ENCODE results near the gene IGLL1.
"Not testable (repeated sequence)": the region's sequence is repeated elsewhere in the genome, so short reads cannot be mapped to it uniquely, and the experiment has no call there.

IGLL1 gene

DNA sequence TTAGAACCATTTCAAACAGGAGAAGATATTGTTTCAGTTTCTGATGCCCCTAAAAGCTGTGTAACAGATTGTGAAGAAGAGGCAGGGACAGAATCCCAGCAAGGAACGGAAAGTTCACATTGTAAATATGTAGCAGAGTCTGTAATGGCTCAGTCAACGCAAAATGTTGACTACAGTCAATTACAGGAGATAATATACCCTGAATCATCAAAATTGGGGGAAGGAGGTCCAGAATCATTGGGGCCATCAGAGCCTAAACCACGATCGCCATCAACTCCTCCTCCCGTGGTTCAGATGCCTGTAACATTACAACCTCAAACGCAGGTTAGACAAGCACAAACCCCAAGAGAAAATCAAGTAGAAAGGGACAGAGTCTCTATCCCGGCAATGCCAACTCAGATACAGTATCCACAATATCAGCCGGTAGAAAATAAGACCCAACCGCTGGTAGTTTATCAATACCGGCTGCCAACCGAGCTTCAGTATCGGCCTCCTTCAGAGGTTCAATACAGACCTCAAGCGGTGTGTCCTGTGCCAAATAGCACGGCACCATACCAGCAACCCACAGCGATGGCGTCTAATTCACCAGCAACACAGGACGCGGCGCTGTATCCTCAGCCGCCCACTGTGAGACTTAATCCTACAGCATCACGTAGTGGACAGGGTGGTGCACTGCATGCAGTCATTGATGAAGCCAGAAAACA, 40.8 kb downstream of the IGLL1 start:
- peak; percentile 93 for DNase-seq

DNA sequence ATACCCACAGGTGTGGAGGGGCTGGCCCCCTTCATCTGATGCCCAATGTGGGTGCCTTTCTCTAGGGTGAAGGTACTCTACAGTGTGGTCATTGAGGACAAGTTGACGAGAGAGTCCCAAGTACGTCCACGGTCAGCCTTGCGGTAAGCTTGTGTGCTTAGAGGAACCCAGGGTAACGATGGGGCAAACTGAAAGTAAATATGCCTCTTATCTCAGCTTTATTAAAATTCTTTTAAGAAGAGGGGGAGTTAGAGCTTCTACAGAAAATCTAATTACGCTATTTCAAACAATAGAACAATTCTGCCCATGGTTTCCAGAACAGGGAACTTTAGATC, 41.4 kb downstream of the IGLL1 start:
- DNase-seq, result not testable (repeated sequence)

DNA sequence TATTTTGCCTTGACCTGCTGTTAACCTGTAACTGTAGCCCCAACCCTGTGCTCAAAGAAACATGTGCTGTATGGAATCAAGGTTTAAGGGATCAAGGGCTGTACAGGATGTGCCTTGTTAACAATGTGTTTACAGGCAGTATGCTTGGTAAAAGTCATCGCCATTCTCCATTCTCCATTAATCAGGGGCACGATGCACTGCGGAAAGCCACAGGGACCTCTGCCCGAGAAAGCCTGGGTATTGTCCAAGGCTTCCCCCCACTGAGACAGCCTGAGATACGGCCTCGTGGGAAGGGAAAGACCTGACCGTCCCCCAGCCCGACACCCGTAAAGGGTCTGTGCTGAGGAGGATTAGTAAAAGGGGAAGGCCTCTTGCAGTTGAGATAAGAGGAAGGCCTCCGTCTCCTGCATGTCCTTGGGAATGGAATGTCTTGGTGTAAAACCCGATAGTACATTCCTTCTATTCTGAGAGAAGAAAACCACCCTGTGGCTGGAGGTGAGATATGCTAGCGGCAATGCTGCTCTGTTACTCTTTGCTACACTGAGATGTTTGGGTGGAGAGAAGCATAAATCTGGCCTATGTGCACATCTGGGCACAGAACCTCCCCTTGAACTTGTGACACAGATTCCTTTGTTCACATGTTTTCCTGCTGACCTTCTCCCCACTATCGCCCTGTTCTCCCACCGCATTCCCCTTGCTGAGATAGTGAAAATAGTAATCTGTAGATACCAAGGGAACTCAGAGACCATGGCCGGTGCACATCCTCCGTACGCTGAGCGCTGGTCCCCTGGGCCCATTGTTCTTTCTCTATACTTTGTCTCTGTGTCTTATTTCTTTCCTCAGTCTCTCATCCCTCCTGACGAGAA, 42.0 kb downstream of the IGLL1 start:
- DNase-seq, result not testable (repeated sequence)

DNA sequence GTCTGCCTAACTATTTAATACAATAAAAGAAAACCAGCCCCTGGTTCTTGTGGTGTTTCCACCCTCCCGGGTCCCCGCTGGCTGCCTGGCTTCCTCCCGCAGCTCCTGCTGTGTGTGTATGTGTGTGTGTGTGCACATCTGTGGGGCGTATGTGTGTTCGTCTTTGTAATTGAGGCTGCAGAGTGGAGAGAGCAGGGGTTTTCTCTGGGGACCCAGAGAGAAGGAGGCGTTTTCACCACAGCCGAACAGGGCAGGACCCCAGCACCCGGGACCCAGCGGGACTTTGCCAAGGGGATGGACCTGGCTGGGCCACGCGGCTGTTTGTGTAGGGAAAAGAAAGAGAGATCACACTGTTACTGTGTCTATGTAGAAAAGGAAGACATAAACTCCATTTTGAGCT, 42.7 kb downstream of the IGLL1 start:
- DNase-seq, result no peak

DNA sequence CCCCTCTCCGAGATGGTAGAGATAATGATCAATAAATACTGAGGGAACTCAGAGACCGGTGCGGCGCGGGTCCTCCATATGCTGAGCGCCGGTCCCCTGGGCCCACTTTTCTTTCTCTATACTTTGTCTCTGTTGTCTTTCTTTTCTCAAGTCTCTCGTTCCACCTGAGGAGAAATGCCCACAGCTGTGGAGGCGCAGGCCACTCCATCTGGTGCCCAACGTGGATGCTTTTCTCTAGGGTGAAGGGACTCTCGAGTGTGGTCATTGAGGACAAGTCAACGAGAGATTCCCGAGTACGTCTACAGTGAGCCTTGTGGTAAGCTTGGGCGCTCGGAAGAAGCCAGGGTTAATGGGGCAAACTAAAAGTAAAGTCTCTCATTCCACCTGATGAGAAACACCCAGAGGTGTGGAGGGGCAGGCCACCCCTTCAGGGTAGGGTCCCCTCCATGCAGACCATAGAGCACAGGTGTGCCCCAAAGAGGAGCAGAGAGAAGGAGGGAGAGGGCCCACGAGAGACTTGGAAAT, 43.2 kb downstream of the IGLL1 start:
- DNase-seq, result no peak

DNA sequence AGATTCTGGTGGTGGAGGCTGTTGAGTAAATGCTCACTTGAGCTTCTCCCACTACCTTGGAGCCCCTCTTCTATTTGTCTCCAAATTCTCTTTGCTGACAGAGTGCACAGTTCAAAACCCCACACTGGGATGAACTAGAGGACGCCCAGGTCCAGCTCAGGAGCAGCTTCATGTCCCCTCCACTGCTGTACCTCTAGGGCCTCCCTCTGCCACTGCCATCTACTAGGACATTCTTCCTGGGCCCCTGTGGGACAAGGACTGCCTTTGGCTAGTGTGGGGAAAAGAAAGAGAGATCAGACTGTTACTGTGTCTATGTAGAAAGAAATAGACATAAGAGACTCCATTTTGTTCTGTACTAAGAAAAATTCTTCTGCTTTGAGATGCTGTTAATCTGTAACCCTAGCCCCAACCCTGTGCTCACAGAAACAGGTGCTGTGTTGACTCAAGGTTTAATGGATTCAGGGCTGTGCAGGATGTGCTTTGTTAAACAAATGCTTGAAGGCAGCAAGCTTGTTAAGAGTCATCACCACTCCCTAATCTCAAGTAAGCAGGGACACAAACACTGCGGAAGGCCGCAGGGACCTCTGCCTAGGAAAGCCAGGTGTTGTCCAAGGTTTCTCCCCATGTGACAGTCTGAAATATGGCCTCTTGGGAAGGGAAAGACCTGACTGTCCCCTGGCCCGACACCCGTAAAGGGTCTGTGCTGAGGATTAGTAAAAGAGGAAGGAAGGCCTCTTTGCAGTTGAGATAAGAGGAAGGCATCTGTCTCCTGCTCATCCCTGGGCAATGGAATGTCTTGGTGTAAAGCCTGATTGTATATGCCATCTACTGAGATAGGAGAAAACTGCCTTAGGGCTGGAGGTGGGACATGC, 44.1 kb downstream of the IGLL1 start:
- peak; percentile 49 for DNase-seq

DNA sequence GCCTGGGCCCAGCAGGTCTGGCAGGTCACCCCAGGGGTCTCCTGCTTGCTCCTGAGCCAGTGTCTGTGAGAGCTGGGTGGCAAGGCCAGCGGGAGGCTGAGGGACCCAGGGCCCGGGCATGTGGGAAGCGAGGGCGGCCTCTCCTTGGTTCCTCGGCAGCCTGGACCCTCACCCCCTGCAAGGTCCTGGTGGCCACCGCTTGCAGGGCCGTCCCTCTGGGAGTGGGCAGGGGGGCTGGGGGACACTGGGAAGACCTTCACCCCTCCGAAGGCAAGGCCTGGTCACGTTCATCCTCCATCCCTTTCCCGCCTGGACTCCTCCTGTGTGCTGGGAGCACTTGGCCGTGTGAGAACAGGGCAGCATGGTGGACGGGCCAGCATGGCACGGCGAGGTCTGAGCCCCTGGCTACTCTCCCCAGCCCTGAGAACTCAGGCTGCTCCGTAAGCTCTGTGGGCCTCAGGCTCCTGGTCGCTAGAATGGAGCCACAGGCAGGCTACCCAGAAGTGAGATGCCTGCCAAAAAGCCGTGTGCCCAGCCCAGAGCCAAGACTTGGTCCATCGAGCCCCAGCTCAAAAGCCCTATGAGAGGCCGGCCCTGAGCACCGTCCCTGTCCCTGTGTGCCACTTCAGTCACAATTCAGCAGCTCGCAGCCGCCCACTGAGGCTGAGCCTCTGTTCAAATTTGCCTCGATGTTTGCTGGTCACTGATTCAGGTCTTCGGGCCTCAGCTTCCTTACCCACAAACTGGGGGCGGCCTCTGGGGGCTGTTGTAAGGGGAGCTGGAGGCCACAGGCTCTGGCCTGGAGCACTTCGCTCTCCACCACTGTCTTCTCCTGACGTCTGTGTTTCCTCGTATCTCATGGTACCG, 45.0 kb downstream of the IGLL1 start:
- DNase-seq, result no peak

DNA sequence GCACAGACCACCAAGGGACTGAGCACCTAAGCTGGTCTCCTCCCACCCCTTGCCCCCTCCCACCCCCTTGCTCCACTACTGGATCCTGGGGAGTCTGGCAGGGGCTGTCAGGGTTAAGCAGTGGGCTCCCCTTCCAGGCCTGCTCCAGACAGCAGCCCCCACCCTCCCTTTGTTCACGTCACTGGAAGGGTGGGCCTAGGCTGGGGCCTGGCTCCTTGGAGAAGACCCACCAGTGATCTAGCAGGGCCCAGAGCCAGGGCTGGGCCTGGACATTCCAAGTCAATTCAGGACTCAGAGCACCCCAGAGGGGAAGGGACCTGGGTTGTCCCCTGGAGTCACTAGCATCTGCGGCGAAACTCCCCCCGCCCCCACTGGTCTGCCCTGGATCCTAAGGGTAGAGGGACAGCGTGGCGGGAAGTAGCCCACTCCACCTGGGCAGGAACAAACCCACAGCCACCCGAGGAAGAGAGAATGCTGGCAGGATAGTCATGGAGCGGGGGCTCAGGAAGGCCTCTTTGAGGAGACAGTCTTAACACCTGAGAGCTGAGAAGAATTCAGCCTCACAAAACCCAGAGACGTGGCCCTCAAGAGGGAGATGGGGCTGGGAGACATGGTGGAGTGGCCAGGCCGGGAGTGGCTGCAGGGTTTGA, 45.8 kb downstream of the IGLL1 start:
- DNase-seq, result no peak

DNA sequence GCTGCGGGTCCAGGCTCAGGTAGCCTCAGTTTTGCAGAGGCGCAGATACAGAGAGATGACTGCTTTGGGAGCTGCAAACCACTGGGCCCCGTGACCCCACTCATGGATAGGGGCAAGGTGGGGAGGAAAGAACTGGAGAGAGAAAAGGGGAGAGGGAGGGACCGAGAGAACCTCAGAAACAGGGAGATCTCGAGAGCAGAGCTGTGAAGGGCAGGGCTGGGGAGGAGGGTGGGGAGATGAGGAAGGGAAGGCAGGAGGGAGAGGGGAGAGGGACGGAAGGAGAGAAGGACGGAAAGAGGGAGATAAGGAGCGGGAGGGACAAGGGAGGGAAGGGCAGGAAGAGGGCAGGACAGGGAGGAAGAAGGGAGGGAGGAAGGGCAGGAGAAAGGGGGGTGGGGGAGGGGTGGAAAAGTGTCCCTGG, 46.3 kb downstream of the IGLL1 start:
- DNase-seq, result no peak

DNA sequence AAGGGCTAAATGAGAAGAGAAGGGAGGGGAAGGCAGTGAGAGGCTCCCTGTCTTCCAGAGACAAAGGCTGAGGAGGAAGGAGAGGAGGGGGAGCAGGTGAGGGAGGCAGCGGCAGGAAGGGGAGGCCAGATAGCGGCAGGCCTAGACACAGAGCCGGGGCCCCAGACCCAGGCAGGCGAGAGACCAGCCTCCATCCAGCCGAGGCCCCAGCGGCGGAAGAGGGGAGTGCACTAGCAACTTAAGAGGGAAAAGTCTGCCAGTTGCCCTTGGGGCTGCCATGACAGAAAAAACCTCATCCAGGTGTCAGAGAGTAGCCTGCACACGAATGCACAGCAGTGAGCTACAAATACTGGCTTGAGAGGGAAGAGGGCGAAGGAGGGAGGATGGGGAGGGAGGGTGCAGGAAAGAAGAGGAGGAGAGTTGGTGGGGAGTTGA, 46.7 kb downstream of the IGLL1 start:
- DNase-seq, result peak; percentile 72

DNA sequence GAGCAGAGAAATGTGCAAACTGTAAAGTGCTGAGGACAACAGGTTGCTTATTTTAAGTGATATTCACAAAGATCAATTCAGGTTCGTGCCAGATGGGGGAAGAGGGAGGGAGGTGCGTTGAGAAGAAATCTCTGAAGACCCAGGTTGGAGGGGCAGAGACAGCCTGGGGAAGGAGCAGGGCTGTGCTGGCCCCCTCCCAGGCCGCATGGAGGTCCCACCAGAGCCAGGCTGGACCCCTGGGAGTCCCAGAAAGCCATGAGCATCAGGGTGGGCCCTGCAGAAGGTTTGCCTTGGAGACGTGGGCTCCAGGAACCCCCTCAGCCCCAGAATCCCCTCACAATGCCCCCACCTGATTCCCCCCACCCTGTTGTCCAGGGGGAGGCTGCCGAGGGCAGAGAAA, 47.4 kb downstream of the IGLL1 start:
- DNase-seq, result no peak

DNA sequence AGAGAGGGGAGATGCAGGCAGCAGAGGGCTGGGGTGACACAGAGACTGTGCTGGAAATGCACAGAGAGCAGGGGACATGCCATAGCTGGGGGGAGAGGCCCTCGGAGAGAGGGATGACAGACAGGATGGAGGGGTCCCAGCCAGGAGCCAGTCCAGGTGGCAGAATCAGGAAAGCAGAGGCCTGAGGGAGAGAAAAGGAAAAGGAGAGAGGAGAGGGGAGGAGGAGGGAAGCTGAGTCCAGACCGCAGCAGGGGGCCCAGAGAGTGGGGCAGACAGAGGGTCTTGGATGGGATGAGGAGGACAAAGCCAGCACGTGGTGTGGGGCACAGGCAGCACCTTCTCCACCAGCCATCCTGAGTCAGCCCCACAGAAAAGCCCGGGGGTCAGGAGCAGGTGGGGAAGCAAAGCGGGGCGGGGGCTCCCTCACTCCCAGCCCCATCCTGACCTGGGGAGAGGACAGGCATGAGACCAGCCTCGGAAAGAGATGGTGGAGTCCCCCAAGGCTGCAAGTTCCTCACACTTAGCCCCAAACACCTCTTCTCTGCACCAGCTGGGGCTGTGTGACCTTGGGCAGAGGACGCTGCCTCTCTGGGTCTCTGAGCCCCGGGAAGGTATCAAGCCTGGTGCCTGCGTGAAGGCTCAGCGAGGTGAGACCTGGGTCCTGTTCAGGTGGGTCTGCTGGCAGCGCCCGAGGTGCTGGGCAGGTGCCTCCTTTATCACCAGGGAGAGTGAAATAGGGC, 48.0 kb downstream of the IGLL1 start:
- no peak for DNase-seq

DNA sequence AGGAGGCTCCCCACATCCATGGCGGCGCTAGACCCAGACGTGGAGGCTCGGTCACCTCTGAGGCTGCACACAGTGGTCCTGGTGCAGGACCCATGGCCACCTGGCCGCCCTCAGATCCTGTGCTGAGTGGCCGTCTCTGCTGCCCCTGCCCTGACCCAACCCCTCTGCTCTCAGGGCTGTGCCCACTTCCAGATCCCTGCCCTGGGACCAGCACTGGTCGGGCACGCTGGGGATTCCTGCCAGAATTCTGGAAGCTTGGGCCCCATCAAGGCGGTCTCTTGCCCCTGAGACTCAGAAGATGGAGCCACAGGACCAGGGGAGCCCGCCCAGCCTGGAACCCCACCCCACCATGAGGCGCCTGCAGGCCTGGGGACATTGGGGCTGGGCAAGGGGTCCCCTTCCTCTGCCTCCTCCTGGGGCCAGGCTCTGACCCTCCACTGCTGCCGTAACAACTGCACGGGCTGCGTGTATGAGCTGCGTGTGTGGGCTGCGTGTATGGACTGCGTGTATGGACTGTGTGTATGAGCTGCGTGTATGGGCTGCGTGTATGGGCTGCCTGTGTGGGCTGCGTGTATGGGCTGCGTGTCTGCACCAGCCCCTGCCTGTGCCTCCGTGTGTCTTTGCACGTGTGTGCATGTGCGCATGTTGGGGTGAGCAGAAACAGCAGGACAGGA, 48.7 kb downstream of the IGLL1 start:
- DNase-seq, result no peak

DNA sequence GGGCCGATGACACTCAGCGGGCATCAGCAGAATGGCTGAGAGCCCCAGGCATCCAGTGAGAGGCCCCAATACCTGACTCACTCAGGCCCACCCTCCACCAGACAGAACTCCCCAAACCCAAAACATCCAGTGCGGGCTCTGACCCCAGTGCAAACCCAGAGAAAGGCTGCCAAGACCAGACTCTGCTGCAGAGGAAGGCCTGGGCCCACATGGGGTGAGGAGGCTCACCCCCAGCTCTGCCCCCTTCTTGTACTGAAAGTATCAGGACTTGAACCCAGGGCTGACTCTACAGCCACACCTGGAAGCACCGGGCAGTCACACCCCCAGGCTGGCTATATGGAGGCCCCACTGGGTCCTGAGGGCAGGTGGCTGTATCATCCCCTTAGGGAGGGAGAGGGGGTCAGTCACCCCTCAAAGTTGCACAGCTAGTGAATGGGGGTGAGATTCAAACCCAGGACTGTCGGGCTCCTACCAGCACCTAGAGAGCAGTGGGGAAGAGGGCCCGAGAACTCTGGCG, 49.3 kb downstream of the IGLL1 start:
- DNase-seq, result no peak

DNA sequence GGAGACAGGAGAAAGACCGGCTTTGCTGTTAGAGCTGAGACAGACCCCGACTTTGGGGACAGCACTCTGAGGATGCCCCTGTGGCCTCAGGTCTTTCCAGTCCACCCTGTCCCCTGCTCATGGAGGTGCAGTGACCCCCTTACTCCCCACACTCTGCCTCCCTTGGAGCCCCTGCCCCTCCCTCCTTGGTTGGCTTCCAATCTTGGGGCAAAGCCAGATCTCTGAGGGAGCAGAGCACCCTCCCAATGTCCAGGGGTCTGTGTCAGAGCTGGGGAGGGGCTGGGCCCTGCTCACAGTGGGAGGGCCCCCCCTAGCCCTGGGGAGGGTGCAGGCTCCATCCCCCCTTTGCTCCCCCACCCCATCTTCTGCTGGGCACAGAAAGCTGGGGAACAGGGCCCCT, 50.0 kb downstream of the IGLL1 start:
- DNase-seq, result no peak

DNA sequence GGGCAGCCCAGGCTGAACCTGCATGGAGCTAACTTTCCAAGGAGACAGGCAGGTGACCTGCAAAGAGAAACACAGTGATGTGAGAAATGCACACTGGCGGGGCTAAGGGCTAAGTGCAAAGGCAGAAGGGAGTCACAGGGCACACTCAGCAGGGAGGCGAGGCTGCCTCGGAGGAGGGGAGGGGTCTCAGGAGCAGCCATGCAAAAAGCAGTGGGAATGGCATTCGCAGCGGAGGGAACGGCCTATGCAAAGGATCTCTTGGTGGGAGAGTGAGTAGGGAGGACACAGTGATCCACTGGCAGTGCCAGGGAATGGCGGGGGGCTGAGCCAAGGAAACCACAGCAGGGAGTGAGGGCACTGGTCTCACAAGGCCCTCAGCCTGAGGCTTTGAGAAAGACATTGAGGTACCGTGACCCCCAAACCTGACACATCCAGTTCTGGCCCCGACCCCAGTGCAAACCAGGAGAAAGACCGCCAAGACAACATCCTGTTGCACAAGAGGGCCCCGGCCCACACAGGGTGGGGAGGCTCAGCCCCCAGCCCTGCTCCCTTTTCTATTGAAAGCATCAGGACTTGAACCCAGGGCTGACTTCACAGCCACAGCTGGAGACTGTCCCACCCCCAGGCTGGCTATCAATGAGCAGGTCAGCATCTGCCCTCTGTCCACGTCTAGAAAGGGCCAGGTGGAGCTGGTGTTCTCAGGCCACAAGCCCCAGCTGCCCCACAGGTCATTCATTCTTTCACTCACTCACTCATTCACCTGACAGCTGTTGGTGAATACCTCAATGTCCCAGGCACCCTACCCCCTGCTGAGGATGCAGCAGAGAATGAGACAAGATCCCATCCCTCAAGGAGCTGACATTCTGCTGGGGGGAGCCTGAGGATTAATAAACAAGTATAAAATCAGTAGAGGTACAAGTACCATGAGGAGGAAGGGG, 50.7 kb downstream of the IGLL1 start:
- DNase-seq, result no peak

DNA sequence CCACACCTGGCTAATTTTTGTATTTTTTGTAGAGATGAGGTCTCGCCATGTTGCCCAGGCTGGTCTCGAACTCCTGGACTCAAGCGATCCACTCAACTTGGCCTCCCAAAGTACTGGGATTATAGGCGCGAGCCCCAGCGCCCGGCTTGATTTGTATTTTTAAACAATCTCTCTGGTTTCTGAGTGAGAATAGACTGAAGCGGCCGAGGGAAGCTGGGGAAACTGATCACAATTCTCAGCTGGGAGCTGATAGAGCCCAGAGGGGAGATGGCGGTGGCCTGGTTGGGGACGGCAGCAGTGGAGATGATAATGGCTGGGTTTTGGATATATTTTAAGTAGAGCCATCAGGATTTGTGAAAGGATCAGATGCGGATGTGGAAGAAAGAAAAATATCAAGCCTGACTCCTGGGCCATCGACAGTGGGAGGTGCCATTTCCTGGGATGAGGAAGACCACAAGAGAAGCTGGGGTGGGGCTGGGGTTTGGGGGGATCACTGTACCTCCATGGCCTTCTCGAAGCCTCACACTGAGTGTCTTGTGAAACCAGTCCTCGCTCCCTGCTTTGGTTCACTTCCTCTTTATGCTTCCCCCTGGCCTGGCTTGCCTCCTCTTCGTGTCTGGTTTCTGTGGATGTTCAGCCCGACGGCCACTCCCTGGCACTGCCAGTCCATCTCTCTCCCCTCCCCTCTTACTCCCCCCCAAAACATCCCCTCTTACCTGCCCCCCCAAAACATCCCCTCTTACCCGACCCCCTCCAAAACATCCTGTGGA, 51.9 kb downstream of the IGLL1 start:
- peak; percentile 71 for DNase-seq

Data from hematopoietic multipotent progenitor cell treated with erythropoietin and hydrocortisone succinate and interleukin-3 and kit ligand, for 4 days (in vitro differentiated cells).